ENCODE data around the gene KIF26B. TPM values are rescaled to one million over a fixed set of nuclear protein-coding genes. Genes with fewer than 3 reads are reported as not detected.

KIF26B gene
- total and polyA plus RNA-seq, 10 of the 15 experiments (the other 5 are each of a cell fraction or from before 2014, with no cell fraction given) = 0.35 to 11.6 (median 2.2) TPM

- TF ChIP-seq HCFC1 (IDR thresholded peaks at IDR 0.05; ENCODE audit: low read length) (no peak), RBBP5 (conservative IDR thresholded peaks at IDR 0.05) (no peak), JUND (IDR thresholded peaks at IDR 0.05; ENCODE audit: low read depth, low read length) (no peak)
Observed at GRCh38 chr1:245188403-245188802, 33.6 kb downstream of the KIF26B start (continued).

- Histone ChIP-seq H3K27me3 (replicated peaks in 1 of 2; ENCODE audit: control insufficient read depth in 2 of 2, insufficient read depth in 2 of 2, low read length in 1 of 2) (no peaks in the 10 kb centered on the region), H3K36me3 (ENCODE audit: control insufficient read depth in 2 of 2, insufficient read depth in 2 of 2, low read length in 1 of 2) (no peaks in the 10 kb centered on the region), H3K9me3 (replicated peaks; ENCODE audit: control insufficient read depth, insufficient read depth, low read length) (no peaks in the 10 kb centered on the region), H2AFZ (ENCODE audit: control insufficient read depth, low read depth, low read length) (no peak overlapping the region), H3K4me3 (no peak overlapping the region), H3K9ac (ENCODE audit: control insufficient read depth, insufficient read depth, low read length) (no peak overlapping the region), H3K4me2 (ENCODE audit: control insufficient read depth, insufficient read depth) (no peak overlapping the region), H3K4me1 (ENCODE audit: control insufficient read depth, insufficient read depth, low read length) (no peaks in the 10 kb centered on the region), H3K79me2 (ENCODE audit: control insufficient read depth, insufficient read depth, low read length) (no peaks in the 10 kb centered on the region), H3K27ac (ENCODE audit: control insufficient read depth, insufficient read depth) (no peak overlapping the region), H4K20me1 (ENCODE audit: control insufficient read depth, insufficient read depth) (no peaks in the 10 kb centered on the region)
- intact Hi-C loops (cut with micrococcal nuclease; ENCODE audit: unreplicated experiment) = no loop called here
- 23% methylated on average over 9 of the region's 9 CpGs for WGBS (ENCODE audit: insufficient coverage, insufficient replicate concordance, low lambda C conversion rate, missing lambda C conversion rate)
- no peak for ATAC-seq
- RAD21 ChIA-PET (ENCODE audit: unreplicated experiment) = no interaction called here
- SMC1A ChIA-PET (ENCODE audit: uncharacterized antibody, unreplicated experiment) = no interaction called here
- DNase-seq (ENCODE audit: low read depth, low spot score) = no peak
- FAIRE-seq = no peak
- CTCF ChIA-PET = no interaction called here
- in situ Hi-C loops (cut with MboI) = no loop called here
- POLR2A ChIA-PET = no interaction called here
- BruUV-seq (replicated peaks) = no TSS peak
- TF ChIP-seq STAT1 (conservative IDR thresholded peaks at IDR 0.05) (no peak), WRNIP1 (IDR thresholded peaks at IDR 0.05; ENCODE audit: borderline replicate concordance, low read depth, low read length) (no peak), CEBPB (IDR thresholded peaks at IDR 0.05; ENCODE audit: borderline replicate concordance in 1 of 2, low read depth in 2 of 2, low read length in 2 of 2) (no peak), FOXK2 (IDR thresholded peaks at IDR 0.05) (no peak), SMAD5 (IDR thresholded peaks at IDR 0.05; ENCODE audit: low read depth) (no peak), E2F4 (IDR thresholded peaks at IDR 0.05; ENCODE audit: low read depth, low read length) (no peak), CHD1 (IDR thresholded peaks at IDR 0.05; ENCODE audit: low read depth, low read length) (no peak), FOXM1 (IDR thresholded peaks at IDR 0.05; ENCODE audit: low read depth, low read length) (no peak), MTA2 (IDR thresholded peaks at IDR 0.05; ENCODE audit: low read depth) (no peak), BCL11A (IDR thresholded peaks at IDR 0.05; ENCODE audit: low read depth, low read length) (no peak), BCL3 (IDR thresholded peaks at IDR 0.05; ENCODE audit: borderline replicate concordance, insufficient read depth, low read depth, low read length, poor library complexity, severe bottlenecking) (no peak)
- TF ChIP-seq, protein P1, sequence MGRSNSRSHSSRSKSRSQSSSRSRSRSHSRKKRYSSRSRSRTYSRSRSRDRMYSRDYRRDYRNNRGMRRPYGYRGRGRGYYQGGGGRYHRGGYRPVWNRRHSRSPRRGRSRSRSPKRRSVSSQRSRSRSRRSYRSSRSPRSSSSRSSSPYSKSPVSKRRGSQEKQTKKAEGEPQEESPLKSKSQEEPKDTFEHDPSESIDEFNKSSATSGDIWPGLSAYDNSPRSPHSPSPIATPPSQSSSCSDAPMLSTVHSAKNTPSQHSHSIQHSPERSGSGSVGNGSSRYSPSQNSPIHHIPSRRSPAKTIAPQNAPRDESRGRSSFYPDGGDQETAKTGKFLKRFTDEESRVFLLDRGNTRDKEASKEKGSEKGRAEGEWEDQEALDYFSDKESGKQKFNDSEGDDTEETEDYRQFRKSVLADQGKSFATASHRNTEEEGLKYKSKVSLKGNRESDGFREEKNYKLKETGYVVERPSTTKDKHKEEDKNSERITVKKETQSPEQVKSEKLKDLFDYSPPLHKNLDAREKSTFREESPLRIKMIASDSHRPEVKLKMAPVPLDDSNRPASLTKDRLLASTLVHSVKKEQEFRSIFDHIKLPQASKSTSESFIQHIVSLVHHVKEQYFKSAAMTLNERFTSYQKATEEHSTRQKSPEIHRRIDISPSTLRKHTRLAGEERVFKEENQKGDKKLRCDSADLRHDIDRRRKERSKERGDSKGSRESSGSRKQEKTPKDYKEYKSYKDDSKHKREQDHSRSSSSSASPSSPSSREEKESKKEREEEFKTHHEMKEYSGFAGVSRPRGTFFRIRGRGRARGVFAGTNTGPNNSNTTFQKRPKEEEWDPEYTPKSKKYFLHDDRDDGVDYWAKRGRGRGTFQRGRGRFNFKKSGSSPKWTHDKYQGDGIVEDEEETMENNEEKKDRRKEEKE (IDR thresholded peaks at IDR 0.05) = no peak
- TF ChIP-seq, protein P2, sequence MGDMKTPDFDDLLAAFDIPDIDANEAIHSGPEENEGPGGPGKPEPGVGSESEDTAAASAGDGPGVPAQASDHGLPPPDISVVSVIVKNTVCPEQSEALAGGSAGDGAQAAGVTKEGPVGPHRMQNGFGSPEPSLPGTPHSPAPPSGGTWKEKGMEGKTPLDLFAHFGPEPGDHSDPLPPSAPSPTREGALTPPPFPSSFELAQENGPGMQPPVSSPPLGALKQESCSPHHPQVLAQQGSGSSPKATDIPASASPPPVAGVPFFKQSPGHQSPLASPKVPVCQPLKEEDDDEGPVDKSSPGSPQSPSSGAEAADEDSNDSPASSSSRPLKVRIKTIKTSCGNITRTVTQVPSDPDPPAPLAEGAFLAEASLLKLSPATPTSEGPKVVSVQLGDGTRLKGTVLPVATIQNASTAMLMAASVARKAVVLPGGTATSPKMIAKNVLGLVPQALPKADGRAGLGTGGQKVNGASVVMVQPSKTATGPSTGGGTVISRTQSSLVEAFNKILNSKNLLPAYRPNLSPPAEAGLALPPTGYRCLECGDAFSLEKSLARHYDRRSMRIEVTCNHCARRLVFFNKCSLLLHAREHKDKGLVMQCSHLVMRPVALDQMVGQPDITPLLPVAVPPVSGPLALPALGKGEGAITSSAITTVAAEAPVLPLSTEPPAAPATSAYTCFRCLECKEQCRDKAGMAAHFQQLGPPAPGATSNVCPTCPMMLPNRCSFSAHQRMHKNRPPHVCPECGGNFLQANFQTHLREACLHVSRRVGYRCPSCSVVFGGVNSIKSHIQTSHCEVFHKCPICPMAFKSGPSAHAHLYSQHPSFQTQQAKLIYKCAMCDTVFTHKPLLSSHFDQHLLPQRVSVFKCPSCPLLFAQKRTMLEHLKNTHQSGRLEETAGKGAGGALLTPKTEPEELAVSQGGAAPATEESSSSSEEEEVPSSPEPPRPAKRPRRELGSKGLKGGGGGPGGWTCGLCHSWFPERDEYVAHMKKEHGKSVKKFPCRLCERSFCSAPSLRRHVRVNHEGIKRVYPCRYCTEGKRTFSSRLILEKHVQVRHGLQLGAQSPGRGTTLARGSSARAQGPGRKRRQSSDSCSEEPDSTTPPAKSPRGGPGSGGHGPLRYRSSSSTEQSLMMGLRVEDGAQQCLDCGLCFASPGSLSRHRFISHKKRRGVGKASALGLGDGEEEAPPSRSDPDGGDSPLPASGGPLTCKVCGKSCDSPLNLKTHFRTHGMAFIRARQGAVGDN (IDR thresholded peaks at IDR 0.05) = no peak
Observed at GRCh38 chr1:245195398-245195797, 40.6 kb downstream of the KIF26B start.
